Bone marrow (tissue), 2 donors: ENCODE measurements around the gene GDPD4.

Source experiments
- DNase-seq, 2 donors: peaks; one replicate each; lab custom pipeline; 2025; lab: John Stamatoyannopoulos, UW

GDPD4 gene

GRCh38 chr11:77294040-77294439, 7.4 kb downstream of the GDPD4 start:
- DNase-seq, result no peak

DNA sequence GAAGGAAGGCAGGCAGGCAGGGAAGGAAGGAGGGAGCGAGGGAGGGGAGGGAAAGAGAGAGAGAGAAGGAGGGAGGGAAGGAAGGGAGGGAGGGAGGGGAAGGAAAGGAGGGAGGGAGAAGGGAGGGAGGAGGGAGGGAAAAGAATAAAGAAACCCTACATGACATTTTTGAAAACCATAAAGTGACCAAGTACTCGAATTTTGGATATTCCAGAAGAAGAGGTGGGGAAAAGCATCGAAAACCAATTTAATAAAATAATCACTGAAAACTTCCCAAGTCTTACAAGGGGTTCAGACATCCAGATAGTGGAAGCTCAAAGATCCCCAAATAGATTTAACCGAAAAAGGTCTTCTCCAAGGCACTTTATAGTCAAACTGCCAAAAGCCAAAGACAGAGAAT, 11.7 kb downstream of the GDPD4 start:
- no peak for DNase-seq

DNA sequence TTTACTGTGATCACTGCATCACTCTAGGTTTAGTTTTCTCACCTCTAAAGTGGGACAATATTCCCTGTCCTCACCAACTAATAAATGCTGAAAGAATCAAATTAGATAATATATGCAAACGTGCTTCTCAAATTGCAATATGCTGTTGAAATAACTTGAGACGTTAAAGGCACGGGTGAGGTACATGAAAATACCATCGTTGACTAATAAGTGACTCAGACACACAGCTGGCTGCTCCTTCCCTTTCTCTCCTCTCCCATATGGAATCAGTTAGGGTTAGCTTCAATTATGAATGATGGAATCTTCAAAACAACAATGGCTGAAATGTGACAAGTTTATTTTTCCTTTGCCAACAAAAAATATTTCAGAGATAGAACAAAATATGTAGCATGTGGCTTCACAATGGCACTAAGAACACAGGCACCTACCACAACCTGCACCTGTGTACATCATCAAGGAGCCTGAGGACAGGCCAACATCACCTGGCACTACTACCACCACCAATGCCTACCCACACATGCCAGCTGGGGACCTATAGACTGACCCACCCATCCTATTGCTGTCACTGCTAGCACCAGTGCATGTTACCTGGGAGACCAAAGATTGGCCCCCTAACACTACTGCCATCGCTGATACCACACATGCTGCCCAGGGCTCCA, 13.7 kb downstream of the GDPD4 start:
- DNase-seq, result no peak

DNA sequence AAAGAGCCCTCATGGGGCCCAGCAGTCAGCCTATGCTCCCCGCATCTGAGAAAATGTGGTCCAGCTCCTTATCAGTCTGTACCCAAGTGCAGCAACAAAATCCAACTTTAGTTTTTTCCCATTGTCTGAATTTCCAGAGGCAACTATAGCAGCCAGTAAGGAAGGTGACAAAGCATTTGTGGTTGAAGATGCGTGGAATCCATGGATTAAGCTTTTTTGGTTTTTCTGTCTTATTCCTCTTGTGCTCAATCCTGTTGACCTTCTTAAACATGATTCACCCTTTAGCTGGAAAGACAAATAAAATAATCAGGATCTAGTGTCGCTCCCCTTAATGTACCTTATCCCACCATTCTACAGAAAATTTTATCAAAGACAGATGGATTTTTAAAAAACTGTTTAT, 14.3 kb downstream of the GDPD4 start:
- no peak for DNase-seq

DNA sequence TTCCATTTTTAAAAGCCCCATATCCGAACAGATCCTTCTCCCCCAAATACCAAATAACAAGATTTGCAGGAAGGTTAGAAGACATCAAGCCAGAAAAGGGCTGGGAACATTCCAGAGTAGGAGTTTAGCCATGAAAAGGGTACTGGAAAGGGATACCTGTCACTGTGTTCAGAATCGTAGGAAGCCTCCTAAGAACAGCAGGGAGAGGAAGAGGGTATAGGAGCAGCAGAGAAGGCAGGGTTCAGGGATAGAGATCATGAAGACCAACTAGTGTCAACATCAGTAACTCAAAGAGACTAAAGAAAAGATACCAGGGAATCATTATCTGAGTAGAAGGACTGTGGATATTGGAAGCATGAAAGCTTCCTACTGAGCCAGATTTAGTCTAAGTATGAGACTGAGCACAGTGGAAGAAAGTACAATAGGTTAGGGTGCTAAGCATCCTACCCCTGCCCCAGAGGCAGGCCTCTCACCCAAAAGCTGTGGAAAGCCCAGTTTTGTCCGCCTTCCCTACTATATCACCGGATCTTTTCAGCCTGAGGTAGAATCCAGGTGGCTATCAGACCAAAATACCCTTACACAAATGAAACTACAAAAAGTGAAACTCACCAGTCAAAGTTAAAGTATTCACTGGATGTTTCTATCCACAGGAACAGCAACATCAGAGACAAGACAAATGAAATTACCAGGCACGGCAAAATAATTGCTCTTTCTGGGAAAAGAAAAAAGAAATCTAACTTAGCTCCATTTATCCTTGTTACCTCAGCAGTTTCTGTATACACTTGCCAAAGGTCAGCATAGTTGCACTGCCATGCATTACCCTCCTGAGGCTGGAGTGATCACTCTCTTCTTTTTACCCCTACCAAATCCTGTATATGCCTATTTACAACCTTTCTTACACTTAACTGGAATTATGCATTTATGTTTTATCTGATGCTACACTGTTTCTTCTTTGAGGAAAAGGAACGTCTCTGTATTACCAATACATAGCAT, 16.7 kb downstream of the GDPD4 start:
- DNase-seq, result no peak

GRCh38 chr11:77283101-77283500, 18.4 kb downstream of the GDPD4 start:
- DNase-seq, result no peak

- peak in 1 of 2 donors; percentile 88 for DNase-seq
These were observed 22.6 kb downstream of the GDPD4 start for GRCh38 chr11:77278595-77279506.

DNA sequence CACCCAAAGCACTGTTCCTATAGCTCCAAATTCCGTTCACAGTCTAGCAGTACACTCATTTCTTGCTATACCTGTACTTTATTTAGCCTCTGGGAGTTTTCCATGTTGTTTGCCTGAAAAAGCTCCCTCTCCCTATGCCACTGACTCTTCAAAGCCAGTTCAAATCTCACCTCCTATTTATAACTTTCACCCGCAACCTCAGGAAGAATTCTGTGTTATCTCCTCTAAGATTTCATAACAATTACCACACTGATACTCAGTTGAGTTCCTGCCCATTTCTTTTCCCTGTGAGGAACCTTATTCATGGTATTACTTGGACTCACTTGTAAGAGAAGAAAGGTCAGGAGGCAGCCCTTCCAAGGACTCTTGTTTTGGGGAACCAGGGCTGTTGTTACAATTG, 25.2 kb downstream of the GDPD4 start:
- DNase-seq, result no peak

DNA sequence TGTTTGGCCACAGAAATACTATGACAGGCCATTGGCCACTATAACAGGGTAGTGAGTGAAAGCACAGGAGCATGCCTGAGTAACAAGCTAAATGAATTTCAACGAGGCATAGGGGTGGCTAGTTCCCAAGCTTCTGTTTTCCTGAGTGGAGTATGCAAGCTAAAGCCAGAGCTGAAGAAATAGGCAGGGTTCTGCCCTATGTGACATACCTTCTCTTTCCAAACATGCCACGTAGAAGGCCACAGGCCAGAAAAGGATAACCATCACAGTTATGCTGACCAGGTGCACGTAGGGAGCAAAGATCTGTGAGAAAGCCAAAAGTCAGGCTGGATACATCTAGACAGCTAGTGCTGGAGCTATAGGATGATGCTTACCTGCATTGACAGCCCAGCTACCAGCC, 30.6 kb downstream of the GDPD4 start:
- no peak for DNase-seq

DNA sequence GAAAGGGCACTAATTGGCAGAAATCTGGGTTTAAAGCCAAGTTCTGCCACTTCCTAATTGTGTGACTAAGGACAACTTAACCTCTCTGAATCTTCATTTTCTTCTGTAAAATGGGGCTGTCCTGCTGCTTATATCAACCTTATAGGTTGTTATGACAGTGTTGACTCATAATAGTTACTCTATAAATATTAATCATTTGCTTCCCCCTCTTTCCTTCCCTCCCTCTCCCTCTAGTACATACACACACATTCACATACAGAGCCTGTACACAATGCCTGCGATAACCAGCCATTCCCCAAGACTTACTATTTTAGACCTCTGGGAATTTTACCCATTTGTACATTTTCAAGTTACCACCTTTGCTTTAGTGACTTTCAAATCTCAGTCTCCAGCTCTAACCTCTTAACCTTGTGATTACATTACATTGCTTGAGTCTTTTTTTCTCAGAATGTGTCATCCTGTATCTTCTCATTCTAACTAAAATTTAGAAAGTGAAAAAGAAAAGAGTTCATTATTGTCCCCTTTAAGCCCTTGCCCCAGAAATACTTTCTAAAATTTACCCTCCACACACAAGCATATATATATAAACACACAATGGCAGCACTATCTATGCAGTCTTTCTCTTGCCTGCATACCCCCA, 31.9 kb downstream of the GDPD4 start:
- DNase-seq, result no peak

DNA sequence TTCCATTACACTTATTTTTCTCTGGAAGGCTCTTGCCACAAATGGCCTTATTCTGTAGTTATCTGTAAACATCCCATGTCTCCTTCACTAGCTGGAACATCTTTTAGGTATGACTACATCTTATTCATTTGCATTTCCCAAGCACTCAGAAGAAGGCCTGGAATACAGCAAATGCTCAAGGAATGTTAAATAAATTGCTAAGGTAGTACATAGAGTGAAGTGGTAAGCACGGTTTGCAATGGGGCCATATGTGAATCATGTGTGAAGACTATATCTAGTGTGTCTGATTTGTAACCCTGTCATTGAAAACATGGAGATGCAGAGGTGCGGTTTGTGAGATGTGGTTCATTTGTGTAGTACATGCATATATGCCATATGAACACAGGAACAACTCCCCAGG, 33.5 kb downstream of the GDPD4 start:
- no peak for DNase-seq

GRCh38 chr11:77266766-77267165, 34.7 kb downstream of the GDPD4 start:
- no peak for DNase-seq

DNA sequence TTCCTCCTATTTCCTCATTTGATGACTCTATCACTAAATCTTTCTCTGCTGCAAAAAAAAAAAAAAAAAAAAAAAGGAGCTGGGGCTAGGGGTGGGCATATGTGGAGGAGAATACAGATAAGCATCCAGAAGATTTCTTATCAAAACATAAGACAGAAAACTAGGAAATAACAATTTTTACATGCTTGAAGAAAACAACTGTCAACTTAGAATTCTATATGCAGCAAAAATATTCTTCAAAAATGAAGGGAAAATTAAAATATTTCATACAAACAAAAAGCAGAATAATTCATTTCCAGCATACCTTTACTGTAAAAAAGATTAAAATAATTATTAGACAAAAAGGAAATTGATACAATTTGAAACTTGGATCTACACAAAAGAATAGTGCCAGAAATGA, 38.7 kb downstream of the GDPD4 start:
- no peak for DNase-seq

- DNase-seq, result no peak
These were observed 41.8 kb downstream of the GDPD4 start for GRCh38 chr11:77259641-77260040.

- no peak for DNase-seq
These were observed 47.8 kb downstream of the GDPD4 start for GRCh38 chr11:77253690-77254089.

GRCh38 chr11:77252555-77253270, 48.8 kb downstream of the GDPD4 start:
- DNase-seq, result no peak

GRCh38 chr11:77250881-77251640, 50.4 kb downstream of the GDPD4 start:
- peak in 1 of 2 donors; percentile 85 for DNase-seq

DNA sequence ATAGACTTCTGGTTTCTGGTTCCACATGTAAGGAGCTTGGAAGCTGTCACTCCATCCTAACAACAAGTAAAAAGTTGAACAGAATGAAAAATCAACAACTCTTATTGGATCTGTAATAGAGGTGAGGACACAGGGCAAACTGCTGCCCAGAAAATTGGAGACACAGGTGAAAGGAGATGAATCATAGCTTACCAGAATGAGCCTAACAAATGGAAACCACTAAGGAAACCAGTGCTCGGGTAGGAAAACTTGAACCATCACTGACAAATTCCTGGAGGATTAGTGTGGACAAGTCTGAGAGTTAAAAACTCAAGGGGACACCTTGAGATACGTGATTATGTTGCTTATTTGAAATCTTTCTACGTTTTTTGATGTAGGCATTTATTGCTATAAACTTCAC, 52.1 kb downstream of the GDPD4 start:
- no peak for DNase-seq

- DNase-seq, result peak in 1 of 2 donors; percentile 18
These were observed 57.0 kb downstream of the GDPD4 start for GRCh38 chr11:77244277-77245027.

DNA sequence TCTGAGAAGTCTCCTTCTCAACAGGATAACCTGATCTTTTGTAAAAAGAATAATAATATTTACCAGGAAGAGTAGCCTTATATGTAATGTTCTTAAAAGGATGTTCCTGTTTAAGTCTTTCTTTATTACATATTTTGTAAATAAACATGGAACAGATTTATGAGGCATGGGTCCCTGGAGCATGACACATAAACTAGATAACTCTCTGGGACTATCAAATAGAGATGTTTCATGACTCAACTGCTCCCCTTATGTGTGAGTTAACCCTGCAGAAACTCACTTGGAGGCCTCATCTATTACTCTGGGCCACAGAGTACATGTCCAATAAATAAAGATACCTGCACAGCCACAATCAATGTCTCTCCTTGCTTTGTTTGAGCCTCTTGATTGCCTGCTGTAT, 64.6 kb downstream of the GDPD4 start:
- DNase-seq, result no peak
